WTC11 (cell line): ENCODE measurements around the gene TOR1AIP2. TPM values are rescaled to one million over a fixed set of nuclear protein-coding genes. Genes with fewer than 3 reads are reported as not detected.

ENCODE experiments used
- ATAC-seq: fragments of 200-7000 bp; cut with Tn5 transposase; 2 replicates; pipeline ENCODE4 v1.10.0; 2021; ENCODE audit warnings: mild to moderate bottlenecking, moderate library complexity
- CTCF ChIA-PET: fragments of 300-600 bp; sonication (Branson Sonifier 250); formaldehyde crosslinking; loops from one replicate; lab custom pipeline; 2021; ENCODE audit warnings: antibody characterized with exemption; lab: Charles Lee
- POLR2A ChIA-PET: fragments of 350-600 bp; sonication (Branson Sonifier 250); formaldehyde crosslinking; loops from one replicate; lab custom pipeline; 2021; ENCODE audit warnings: antibody characterized with exemption; lab: Charles Lee
- DNase-seq: peaks from one replicate; pipeline ENCODE4 v3.0.0; 2021; ENCODE audit warnings: low spot score
- H3K27ac Mint-ChIP-seq: 2 replicates; pipeline ENCODE4 v1.8.0; 2021; ENCODE audit warnings: mixed read lengths
- H3K27me3 Mint-ChIP-seq: 2 replicates; pipeline ENCODE4 v1.8.0; 2021; ENCODE audit warnings: low read depth, mild to moderate bottlenecking, moderate library complexity, mixed read lengths
- H3K36me3 Mint-ChIP-seq: 2 replicates; pipeline ENCODE4 v1.8.0; 2021; ENCODE audit warnings: mixed read lengths
- H3K4me1 Mint-ChIP-seq: 2 replicates; pipeline ENCODE4 v1.8.0; 2022; ENCODE audit warnings: mixed read lengths
- H3K4me3 Mint-ChIP-seq: 2 replicates; pipeline ENCODE4 v1.8.0; 2021; ENCODE audit warnings: mild to moderate bottlenecking, moderate library complexity, mixed read lengths
- H3K9me3 Mint-ChIP-seq: 2 replicates; pipeline ENCODE4 v1.8.0; 2021; ENCODE audit warnings: mixed read lengths
- ATF3 ChIP-seq: sonication (generic); formaldehyde crosslinking; conservative IDR thresholded peaks from 2 replicates; pipeline ENCODE4 v1.8.1; 2022; ENCODE audit warnings: mild to moderate bottlenecking, missing genetic modification reagents
- E2F5 ChIP-seq: sonication (generic); formaldehyde crosslinking; IDR thresholded peaks from 2 replicates; pipeline ENCODE4 v1.8.1; 2022; ENCODE audit warnings: mild to moderate bottlenecking, moderate library complexity, missing genetic modification reagents
- ERG ChIP-seq: fragments of 250-450 bp; sonication (Bioruptor Pico); IDR thresholded peaks from 2 replicates; pipeline ENCODE4 v1.8.0; 2021; ENCODE audit warnings: mild to moderate bottlenecking
- ETV6 ChIP-seq: sonication (generic); formaldehyde crosslinking; IDR thresholded peaks from 2 replicates; pipeline ENCODE4 v1.8.1; 2022; ENCODE audit warnings: mild to moderate bottlenecking, missing genetic modification reagents
- FOXP1 ChIP-seq: sonication (generic); formaldehyde crosslinking; IDR thresholded peaks from 2 replicates; pipeline ENCODE4 v1.8.0; 2022; ENCODE audit warnings: missing genetic modification reagents, mild to moderate bottlenecking, moderate library complexity, borderline replicate concordance
- JUN ChIP-seq: sonication (generic); formaldehyde crosslinking; IDR thresholded peaks from 2 replicates; pipeline ENCODE4 v1.8.0; 2023; ENCODE audit warnings: mild to moderate bottlenecking, missing genetic modification reagents
- MXD4 ChIP-seq: fragments of 250-450 bp; sonication (Bioruptor Pico); IDR thresholded peaks from 2 replicates; pipeline ENCODE4 v1.8.0; 2021; ENCODE audit warnings: mild to moderate bottlenecking, moderate library complexity, borderline replicate concordance
- NR1H2 ChIP-seq: sonication (generic); formaldehyde crosslinking; IDR thresholded peaks from 2 replicates; pipeline ENCODE4 v1.9.0; 2021; ENCODE audit warnings: mild to moderate bottlenecking, moderate library complexity, missing genetic modification reagents
- RORB ChIP-seq: fragments of 250-450 bp; sonication (Bioruptor Pico); IDR thresholded peaks from 2 replicates; pipeline ENCODE4 v1.9.0; 2021; ENCODE audit warnings: mild to moderate bottlenecking
- SMAD3 ChIP-seq: sonication (generic); formaldehyde crosslinking; IDR thresholded peaks from 2 replicates; pipeline ENCODE4 v1.8.0; 2022; ENCODE audit warnings: missing genetic modification reagents, mild to moderate bottlenecking, borderline replicate concordance
- ZBTB43 ChIP-seq: sonication (generic); formaldehyde crosslinking; IDR thresholded peaks from 2 replicates; pipeline ENCODE4 v1.8.1; 2023; ENCODE audit warnings: mild to moderate bottlenecking, missing genetic modification reagents
- ZNF138 ChIP-seq: sonication (generic); formaldehyde crosslinking; conservative IDR thresholded peaks from 2 replicates; pipeline ENCODE4 v1.8.1; 2022; ENCODE audit warnings: mild to moderate bottlenecking, moderate library complexity, missing genetic modification reagents
- ZNF281 ChIP-seq: sonication (generic); formaldehyde crosslinking; IDR thresholded peaks from 2 replicates; pipeline ENCODE4 v1.8.0; 2023; ENCODE audit warnings: mild to moderate bottlenecking, missing genetic modification reagents
- ZNF671 ChIP-seq: fragments of 250-450 bp; sonication (Bioruptor Pico); IDR thresholded peaks from 2 replicates; pipeline ENCODE4 v1.8.0; 2021; ENCODE audit warnings: mild to moderate bottlenecking
- total RNA-seq: library from RNA; stranded (reverse); gene quantifications from 3 replicates; pipeline ENCODE4 v1.2.3, GENCODE V29; 2021
- TF ChIP-seq, protein P1 (sequence below): fragments of 250-450 bp; sonication (Bioruptor Pico); IDR thresholded peaks from 2 replicates; pipeline ENCODE4 v2.1.2; 2022; ENCODE audit warnings: mild to moderate bottlenecking, moderate library complexity
- TF ChIP-seq, protein P2 (sequence below): fragments of 250-450 bp; sonication (Bioruptor Pico); IDR thresholded peaks from 2 replicates; pipeline ENCODE4 v1.9.0; 2021; ENCODE audit warnings: mild to moderate bottlenecking, borderline replicate concordance
- TF ChIP-seq, protein P3 (sequence below): sonication (generic); formaldehyde crosslinking; IDR thresholded peaks from 2 replicates; pipeline ENCODE4 v1.8.1; 2023; ENCODE audit warnings: mild to moderate bottlenecking, moderate library complexity, missing genetic modification reagents
- TF ChIP-seq, protein P4 (sequence below): sonication (generic); formaldehyde crosslinking; IDR thresholded peaks from 2 replicates; pipeline ENCODE4 v1.8.0; 2022; ENCODE audit warnings: mild to moderate bottlenecking, missing genetic modification reagents

The TOR1AIP2 gene
- total RNA-seq, 1 experiment from 2014 or later: 57.2 TPM

DNA sequence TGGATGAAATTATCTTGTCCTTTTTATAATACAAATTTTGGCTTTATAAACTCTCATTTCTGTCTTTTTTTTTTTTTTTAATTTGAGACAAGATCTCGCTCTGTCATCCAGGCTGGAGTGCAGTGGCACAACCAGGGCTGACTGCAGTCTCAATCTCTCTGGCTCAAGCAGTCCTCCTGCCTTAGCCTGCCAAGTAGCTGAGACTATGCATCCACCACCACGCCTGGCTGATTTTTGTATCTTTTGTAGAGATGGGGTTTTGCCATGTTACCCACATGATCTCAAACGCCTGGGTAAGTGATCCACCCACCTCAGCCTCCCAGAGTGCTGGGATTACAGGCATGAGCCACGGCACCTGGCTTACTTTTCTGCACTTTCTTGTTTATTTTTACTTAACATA is 12.0 kb upstream of the TOR1AIP2 start:
- H3K27ac Mint-ChIP-seq: no peak overlapping the region
- no peak for ATAC-seq
- TF ChIP-seq, protein P1, sequence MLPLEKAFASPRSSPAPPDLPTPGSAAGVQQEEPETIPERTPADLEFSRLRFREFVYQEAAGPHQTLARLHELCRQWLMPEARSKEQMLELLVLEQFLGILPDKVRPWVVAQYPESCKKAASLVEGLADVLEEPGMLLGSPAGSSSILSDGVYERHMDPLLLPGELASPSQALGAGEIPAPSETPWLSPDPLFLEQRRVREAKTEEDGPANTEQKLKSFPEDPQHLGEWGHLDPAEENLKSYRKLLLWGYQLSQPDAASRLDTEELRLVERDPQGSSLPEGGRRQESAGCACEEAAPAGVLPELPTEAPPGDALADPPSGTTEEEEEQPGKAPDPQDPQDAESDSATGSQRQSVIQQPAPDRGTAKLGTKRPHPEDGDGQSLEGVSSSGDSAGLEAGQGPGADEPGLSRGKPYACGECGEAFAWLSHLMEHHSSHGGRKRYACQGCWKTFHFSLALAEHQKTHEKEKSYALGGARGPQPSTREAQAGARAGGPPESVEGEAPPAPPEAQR (CRISPR knock-in tag): no peak
- TF ChIP-seq JUN (CRISPR knock-in tag): no peak
- TF ChIP-seq RORB (CRISPR knock-in tag): no peak
- no peak for TF ChIP-seq MXD4 (CRISPR knock-in tag)
- TF ChIP-seq FOXP1 (CRISPR knock-in tag): no peak
- TF ChIP-seq ATF3: no peak
- TF ChIP-seq NR1H2 (CRISPR knock-in tag): no peak
- TF ChIP-seq, protein P2, sequence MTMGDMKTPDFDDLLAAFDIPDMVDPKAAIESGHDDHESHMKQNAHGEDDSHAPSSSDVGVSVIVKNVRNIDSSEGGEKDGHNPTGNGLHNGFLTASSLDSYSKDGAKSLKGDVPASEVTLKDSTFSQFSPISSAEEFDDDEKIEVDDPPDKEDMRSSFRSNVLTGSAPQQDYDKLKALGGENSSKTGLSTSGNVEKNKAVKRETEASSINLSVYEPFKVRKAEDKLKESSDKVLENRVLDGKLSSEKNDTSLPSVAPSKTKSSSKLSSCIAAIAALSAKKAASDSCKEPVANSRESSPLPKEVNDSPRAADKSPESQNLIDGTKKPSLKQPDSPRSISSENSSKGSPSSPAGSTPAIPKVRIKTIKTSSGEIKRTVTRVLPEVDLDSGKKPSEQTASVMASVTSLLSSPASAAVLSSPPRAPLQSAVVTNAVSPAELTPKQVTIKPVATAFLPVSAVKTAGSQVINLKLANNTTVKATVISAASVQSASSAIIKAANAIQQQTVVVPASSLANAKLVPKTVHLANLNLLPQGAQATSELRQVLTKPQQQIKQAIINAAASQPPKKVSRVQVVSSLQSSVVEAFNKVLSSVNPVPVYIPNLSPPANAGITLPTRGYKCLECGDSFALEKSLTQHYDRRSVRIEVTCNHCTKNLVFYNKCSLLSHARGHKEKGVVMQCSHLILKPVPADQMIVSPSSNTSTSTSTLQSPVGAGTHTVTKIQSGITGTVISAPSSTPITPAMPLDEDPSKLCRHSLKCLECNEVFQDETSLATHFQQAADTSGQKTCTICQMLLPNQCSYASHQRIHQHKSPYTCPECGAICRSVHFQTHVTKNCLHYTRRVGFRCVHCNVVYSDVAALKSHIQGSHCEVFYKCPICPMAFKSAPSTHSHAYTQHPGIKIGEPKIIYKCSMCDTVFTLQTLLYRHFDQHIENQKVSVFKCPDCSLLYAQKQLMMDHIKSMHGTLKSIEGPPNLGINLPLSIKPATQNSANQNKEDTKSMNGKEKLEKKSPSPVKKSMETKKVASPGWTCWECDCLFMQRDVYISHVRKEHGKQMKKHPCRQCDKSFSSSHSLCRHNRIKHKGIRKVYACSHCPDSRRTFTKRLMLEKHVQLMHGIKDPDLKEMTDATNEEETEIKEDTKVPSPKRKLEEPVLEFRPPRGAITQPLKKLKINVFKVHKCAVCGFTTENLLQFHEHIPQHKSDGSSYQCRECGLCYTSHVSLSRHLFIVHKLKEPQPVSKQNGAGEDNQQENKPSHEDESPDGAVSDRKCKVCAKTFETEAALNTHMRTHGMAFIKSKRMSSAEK (CRISPR knock-in tag): no peak
- no peak for TF ChIP-seq E2F5 (CRISPR knock-in tag)
- TF ChIP-seq ZNF281 (CRISPR knock-in tag): no peak
- TF ChIP-seq, protein P3, sequence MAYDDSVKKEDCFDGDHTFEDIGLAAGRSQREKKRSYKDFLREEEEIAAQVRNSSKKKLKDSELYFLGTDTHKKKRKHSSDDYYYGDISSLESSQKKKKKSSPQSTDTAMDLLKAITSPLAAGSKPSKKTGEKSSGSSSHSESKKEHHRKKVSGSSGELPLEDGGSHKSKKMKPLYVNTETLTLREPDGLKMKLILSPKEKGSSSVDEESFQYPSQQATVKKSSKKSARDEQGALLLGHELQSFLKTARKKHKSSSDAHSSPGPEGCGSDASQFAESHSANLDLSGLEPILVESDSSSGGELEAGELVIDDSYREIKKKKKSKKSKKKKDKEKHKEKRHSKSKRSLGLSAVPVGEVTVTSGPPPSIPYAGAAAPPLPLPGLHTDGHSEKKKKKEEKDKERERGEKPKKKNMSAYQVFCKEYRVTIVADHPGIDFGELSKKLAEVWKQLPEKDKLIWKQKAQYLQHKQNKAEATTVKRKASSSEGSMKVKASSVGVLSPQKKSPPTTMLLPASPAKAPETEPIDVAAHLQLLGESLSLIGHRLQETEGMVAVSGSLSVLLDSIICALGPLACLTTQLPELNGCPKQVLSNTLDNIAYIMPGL (CRISPR knock-in tag): no peak
- no peak for TF ChIP-seq ERG (CRISPR knock-in tag)
- TF ChIP-seq ZNF138 (CRISPR knock-in tag): no peak
- TF ChIP-seq ZBTB43: no peak
- no peak for TF ChIP-seq ZNF671
- no peak for TF ChIP-seq SMAD3
- TF ChIP-seq ETV6 (CRISPR knock-in tag): no peak
- TF ChIP-seq, protein P4, sequence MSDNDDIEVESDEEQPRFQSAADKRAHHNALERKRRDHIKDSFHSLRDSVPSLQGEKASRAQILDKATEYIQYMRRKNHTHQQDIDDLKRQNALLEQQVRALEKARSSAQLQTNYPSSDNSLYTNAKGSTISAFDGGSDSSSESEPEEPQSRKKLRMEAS (CRISPR knock-in tag): no peak
- TF ChIP-seq, all 79 proteins: peak for 0
- peaks cover 6% of the 10 kb centered on the region for H3K36me3 Mint-ChIP-seq
- H3K4me3 Mint-ChIP-seq: no peak overlapping the region
- no peaks in the 10 kb centered on the region for H3K27me3 Mint-ChIP-seq
- H3K9me3 Mint-ChIP-seq: no peaks in the 10 kb centered on the region
- ChIA-PET POLR2A (no interaction called here), CTCF (no interaction called here)
- peaks cover under 1% of the 10 kb centered on the region; the same call in 1 of the 2 replicates for H3K4me1 Mint-ChIP-seq
- no peak for DNase-seq
